Measurements from ENCODE around the gene DOCK6. TPM values are rescaled to one million over a fixed set of nuclear protein-coding genes. Genes with fewer than 3 reads are reported as not detected.

The DOCK6 gene
- total RNA-seq, 1 experiment from 2014 or later, result 88.8 TPM

DNA sequence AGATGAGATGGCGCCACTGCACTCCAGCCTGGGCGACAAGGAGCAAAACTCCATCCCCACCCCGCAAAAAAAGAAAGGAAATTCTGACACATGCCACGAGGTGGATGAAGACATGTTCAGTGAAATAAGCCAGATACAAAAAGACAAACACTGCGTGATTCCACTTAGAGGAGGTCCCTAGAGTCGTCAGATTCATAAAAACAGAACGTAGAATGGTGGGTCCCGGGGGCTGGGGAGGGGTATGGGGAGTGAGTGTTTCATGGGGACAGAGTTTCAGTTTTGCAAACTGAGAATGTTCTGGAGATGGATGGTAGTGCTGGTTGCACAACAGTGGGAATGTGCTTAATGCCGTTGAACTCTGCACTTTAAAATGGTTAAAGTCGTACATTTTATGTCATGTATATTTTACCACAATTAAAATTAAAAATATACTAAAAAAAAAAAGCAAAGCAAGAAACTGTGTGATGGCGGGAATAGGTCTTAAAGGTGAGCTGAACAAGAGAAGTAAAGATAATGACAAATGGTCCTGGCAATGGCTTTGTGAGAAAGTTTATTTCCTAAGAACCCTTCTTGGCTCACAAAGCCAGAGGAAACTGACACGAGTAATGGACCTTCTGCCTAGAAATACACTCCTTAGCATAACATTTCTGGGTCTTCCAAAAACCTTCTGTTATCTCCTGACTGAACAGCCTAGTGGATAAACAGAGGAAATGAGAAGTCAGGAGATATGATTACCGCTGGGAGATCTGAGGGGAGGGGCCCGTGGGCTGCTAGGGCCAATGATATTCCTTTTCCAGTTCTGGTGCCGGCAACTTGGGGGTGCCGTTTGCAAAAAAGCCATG lies 102.5 kb downstream of the DOCK6 start:
- POLR2A ChIA-PET, result no interaction called here
- peaks cover under 1% of the 10 kb centered on the region; the same call in 1 of the 2 replicates for H3K4me1 Mint-ChIP-seq
- DNase-seq (ENCODE audit: low spot score), result no peak
- H3K9me3 Mint-ChIP-seq, result no peaks in the 10 kb centered on the region
- TF ChIP-seq OVOL2 (CRISPR knock-in tag; IDR thresholded peaks at IDR 0.05; ENCODE audit: borderline replicate concordance), result no peak
- TF ChIP-seq ATF1 (CRISPR knock-in tag; IDR thresholded peaks at IDR 0.05), result no peak
- TF ChIP-seq, protein P1, sequence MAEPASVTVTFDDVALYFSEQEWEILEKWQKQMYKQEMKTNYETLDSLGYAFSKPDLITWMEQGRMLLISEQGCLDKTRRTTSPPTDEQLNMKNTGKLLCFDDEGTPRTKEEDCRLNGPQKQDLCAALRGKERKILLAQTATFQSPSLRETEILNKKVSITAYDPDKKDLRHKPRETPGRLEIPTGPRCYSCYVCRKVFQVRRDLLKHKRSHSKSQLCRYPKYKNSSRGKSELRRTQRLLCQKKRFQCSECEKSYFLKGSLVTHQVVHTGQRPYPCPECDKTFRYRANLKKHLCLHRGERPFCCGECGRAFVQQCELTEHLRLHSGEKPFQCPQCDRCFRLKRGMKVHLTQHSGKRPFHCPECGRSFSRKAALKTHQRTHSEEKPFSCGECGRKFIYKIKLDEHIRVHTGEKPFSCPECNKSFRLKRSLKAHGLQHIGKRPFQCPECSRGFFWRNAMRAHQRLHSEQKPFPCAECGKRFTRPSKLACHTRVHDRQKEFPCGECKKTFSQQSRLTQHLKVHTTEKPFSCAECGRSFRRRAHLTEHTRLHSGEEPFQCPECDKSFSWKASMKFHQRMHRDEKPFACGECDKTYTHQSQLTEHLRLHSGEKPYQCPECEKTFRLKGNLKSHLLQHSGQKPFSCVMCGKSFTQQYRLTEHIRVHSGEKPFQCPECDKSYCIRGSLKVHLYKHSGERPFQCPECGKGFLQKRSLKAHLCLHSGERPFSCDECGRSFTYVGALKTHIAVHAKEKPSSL (CRISPR knock-in tag; conservative IDR thresholded peaks at IDR 0.05), result no peak
- TF ChIP-seq GABPB1 (CRISPR knock-in tag; IDR thresholded peaks at IDR 0.05), result no peak
- TF ChIP-seq, protein P2, sequence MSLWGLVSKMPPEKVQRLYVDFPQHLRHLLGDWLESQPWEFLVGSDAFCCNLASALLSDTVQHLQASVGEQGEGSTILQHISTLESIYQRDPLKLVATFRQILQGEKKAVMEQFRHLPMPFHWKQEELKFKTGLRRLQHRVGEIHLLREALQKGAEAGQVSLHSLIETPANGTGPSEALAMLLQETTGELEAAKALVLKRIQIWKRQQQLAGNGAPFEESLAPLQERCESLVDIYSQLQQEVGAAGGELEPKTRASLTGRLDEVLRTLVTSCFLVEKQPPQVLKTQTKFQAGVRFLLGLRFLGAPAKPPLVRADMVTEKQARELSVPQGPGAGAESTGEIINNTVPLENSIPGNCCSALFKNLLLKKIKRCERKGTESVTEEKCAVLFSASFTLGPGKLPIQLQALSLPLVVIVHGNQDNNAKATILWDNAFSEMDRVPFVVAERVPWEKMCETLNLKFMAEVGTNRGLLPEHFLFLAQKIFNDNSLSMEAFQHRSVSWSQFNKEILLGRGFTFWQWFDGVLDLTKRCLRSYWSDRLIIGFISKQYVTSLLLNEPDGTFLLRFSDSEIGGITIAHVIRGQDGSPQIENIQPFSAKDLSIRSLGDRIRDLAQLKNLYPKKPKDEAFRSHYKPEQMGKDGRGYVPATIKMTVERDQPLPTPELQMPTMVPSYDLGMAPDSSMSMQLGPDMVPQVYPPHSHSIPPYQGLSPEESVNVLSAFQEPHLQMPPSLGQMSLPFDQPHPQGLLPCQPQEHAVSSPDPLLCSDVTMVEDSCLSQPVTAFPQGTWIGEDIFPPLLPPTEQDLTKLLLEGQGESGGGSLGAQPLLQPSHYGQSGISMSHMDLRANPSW (CRISPR knock-in tag; conservative IDR thresholded peaks at IDR 0.05; ENCODE audit: low read depth), result no peak
- no peak for TF ChIP-seq E2F1 (CRISPR knock-in tag; IDR thresholded peaks at IDR 0.05)
- TF ChIP-seq, protein P3, sequence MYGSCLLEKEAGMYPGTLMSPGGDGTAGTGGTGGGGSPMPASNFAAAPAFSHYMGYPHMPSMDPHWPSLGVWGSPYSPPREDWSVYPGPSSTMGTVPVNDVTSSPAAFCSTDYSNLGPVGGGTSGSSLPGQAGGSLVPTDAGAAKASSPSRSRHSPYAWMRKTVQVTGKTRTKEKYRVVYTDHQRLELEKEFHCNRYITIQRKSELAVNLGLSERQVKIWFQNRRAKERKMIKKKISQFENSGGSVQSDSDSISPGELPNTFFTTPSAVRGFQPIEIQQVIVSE (CRISPR knock-in tag; IDR thresholded peaks at IDR 0.05; ENCODE audit: borderline replicate concordance), result no peak
- TF ChIP-seq, protein P4, sequence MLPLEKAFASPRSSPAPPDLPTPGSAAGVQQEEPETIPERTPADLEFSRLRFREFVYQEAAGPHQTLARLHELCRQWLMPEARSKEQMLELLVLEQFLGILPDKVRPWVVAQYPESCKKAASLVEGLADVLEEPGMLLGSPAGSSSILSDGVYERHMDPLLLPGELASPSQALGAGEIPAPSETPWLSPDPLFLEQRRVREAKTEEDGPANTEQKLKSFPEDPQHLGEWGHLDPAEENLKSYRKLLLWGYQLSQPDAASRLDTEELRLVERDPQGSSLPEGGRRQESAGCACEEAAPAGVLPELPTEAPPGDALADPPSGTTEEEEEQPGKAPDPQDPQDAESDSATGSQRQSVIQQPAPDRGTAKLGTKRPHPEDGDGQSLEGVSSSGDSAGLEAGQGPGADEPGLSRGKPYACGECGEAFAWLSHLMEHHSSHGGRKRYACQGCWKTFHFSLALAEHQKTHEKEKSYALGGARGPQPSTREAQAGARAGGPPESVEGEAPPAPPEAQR (CRISPR knock-in tag; IDR thresholded peaks at IDR 0.05), result no peak
- no peak for TF ChIP-seq CBFB (CRISPR knock-in tag; IDR thresholded peaks at IDR 0.05; ENCODE audit: low read depth)
- TF ChIP-seq, protein P5, sequence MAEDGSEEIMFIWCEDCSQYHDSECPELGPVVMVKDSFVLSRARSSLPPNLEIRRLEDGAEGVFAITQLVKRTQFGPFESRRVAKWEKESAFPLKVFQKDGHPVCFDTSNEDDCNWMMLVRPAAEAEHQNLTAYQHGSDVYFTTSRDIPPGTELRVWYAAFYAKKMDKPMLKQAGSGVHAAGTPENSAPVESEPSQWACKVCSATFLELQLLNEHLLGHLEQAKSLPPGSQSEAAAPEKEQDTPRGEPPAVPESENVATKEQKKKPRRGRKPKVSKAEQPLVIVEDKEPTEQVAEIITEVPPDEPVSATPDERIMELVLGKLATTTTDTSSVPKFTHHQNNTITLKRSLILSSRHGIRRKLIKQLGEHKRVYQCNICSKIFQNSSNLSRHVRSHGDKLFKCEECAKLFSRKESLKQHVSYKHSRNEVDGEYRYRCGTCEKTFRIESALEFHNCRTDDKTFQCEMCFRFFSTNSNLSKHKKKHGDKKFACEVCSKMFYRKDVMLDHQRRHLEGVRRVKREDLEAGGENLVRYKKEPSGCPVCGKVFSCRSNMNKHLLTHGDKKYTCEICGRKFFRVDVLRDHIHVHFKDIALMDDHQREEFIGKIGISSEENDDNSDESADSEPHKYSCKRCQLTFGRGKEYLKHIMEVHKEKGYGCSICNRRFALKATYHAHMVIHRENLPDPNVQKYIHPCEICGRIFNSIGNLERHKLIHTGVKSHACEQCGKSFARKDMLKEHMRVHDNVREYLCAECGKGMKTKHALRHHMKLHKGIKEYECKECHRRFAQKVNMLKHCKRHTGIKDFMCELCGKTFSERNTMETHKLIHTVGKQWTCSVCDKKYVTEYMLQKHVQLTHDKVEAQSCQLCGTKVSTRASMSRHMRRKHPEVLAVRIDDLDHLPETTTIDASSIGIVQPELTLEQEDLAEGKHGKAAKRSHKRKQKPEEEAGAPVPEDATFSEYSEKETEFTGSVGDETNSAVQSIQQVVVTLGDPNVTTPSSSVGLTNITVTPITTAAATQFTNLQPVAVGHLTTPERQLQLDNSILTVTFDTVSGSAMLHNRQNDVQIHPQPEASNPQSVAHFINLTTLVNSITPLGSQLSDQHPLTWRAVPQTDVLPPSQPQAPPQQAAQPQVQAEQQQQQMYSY (CRISPR knock-in tag; IDR thresholded peaks at IDR 0.05), result no peak
- TF ChIP-seq ZNF671 (CRISPR knock-in tag; IDR thresholded peaks at IDR 0.05), result no peak
- no peak for TF ChIP-seq ETV6 (CRISPR knock-in tag; IDR thresholded peaks at IDR 0.05)
- no peak for TF ChIP-seq MXD4 (CRISPR knock-in tag; IDR thresholded peaks at IDR 0.05; ENCODE audit: borderline replicate concordance)
- no peak for TF ChIP-seq HMGA2 (CRISPR knock-in tag; IDR thresholded peaks at IDR 0.05)
- no peak for TF ChIP-seq ATF3 (CRISPR knock-in tag; conservative IDR thresholded peaks at IDR 0.05)
- no peak for TF ChIP-seq NFE2L1 (CRISPR knock-in tag; IDR thresholded peaks at IDR 0.05)
- H3K27me3 Mint-ChIP-seq (ENCODE audit: low read depth), result no peaks in the 10 kb centered on the region
- CTCF ChIA-PET, result no interaction called here
- no peak overlapping the region for H3K4me3 Mint-ChIP-seq
- H3K36me3 Mint-ChIP-seq, result no peaks in the 10 kb centered on the region
- no peak for ATAC-seq
- H3K27ac Mint-ChIP-seq, result no peak overlapping the region

All from WTC11 (cell line).